ENCODE data around the gene SLC2A8. TPM values are rescaled to one million over a fixed set of nuclear protein-coding genes. Genes with fewer than 3 reads are reported as not detected.

Gene SLC2A8
- polyA plus RNA-seq, 1 donor (not counting 4 experiments of a cell fraction or from before 2014, with no cell fraction given) = 7.1 TPM

DNA sequence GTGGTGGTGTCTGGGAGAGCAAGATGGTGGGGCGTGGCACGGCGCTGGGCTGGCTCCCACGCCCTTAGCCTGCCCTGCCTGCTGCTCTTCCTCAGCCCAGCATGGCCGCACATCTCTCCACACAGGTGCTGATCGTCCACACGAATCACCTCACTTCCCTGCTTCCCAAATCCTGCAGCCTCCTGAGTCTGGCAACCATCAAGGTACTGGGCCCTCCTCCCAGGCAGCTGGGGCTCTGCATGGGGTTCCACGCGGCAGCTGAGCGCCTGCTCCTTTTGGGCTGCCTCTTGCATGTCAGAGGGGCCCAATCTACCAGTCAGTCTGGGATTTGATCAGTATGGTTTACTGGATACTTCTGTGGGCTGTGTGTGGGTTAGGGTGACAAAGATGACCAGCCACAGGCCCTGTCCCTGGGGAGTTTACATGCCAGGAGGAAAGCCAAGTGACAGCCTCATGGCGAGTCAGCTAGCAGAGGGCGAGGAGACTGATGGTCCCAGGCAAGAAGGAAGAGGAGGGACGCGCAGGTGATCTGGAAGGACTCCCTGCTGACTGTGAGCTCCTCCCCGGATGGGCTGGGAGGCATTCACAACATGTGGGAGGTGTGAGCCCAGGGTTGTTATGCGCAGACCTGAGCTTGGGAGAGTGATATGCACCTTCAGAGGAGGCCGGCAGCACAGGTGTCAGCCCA is 60.4 kb downstream of the SLC2A8 start:
- DNase-seq (ENCODE audit: low read depth, low spot score) = no peak
- H3K9me1 ChIP-seq (ENCODE audit: control insufficient read depth, extremely low read depth, insufficient read depth, low read length) = no peaks in the 10 kb centered on the region
- no peak overlapping the region for H2AFZ ChIP-seq (ENCODE audit: control insufficient read depth, low read length)
- H3K27ac ChIP-seq (ENCODE audit: control insufficient read depth, insufficient read depth, low read length) = no peak overlapping the region
- TF ChIP-seq EZH2 (IDR thresholded peaks at IDR 0.05; ENCODE audit: low read length) = no peak
- no peak for TF ChIP-seq CTCF (optimal IDR thresholded peaks at IDR 0.05 in 1 of 3, IDR thresholded peaks at IDR 0.05 in 1 of 3, conservative IDR thresholded peaks at IDR 0.05 in 1 of 3; ENCODE audit: extremely low read depth in 1 of 3, insufficient read depth in 2 of 3, low read length in 3 of 3)
- no peak overlapping the region for H3K9ac ChIP-seq (ENCODE audit: control insufficient read depth, extremely low read depth, insufficient read depth, low read length)
- H3K27me3 ChIP-seq (ENCODE audit: control insufficient read depth, extremely low read depth, insufficient read depth, low read length) = no peaks in the 10 kb centered on the region
- H3K9me3 ChIP-seq (ENCODE audit: control insufficient read depth, low read depth, low read length) = no peaks in the 10 kb centered on the region
- no peak overlapping the region for H3K4me3 ChIP-seq (ENCODE audit: control insufficient read depth in 2 of 3, extremely low read depth in 1 of 3, insufficient read depth in 2 of 3, low read depth in 1 of 3, low read length in 3 of 3)
- dilution Hi-C loops (cut with MboI; ENCODE audit: extremely low pct_ligation_motif_present, low sequenced_read_pairs) = no loop called here
- peaks cover 5% of the 10 kb centered on the region for H3K4me1 ChIP-seq (ENCODE audit: control insufficient read depth, extremely low read depth, insufficient read depth, low read length)
- no peak overlapping the region for H3K4me2 ChIP-seq (ENCODE audit: control insufficient read depth, extremely low read depth, insufficient read depth, low read depth, low read length)
- peaks cover 3% of the 10 kb centered on the region for H4K20me1 ChIP-seq (ENCODE audit: control insufficient read depth, extremely low read depth, insufficient read depth, low read length)
- H3K79me2 ChIP-seq (ENCODE audit: control insufficient read depth, insufficient read depth, low read length) = no peaks in the 10 kb centered on the region
- no peak for FAIRE-seq
- peaks cover 22 to 29% of the 10 kb centered on the region in 2 experiments for H3K36me3 ChIP-seq (ENCODE audit: control insufficient read depth in 2 of 2, extremely low read depth in 1 of 2, insufficient read depth in 2 of 2, low read length in 2 of 2)

Small RNAs within 50 kb of the gene (small RNA-seq; reads per million reads assigned to genes)
- 19.3 to 83.1 (median 26.5) reads per million in 3 experiments for gene SNORA65 (ENCODE audit: insufficient read length in 3 of 3, low read depth in 3 of 3, low replicate concordance in 1 of 3)

Other genes with a start within 250 kb of the SLC2A8 start
- 2.0 to 3.3 TPM (median 2.4 TPM) in 3 replicates for gene GARNL3, start 132.4 kb upstream of the SLC2A8 start, polyA plus RNA-seq
- 4.3 to 6.6 TPM (median 4.8 TPM) in 3 replicates for gene ZNF79, start 27.2 kb downstream of the SLC2A8 start, polyA plus RNA-seq
- 2,272 to 2,722 TPM (median 2,671 TPM) in 3 replicates for gene RPL12, start 54.2 kb downstream of the SLC2A8 start, polyA plus RNA-seq
- gene LRSAM1, start 54.3 kb downstream of the SLC2A8 start, polyA plus RNA-seq = 5.2 to 11.6 TPM (median 7.2 TPM) in 3 replicates
- 7.8 to 22.2 TPM (median 17.1 TPM) in 3 replicates for gene STXBP1, start 215.1 kb downstream of the SLC2A8 start, polyA plus RNA-seq